HG03103 (cell line): ENCODE measurements around the gene DDX28.

Experiments
- ATAC-seq: cut with Tn5 transposase; IDR thresholded peaks from one replicate; pipeline ENCODE4 v1.9.1; 2021; ENCODE audit warnings: low read depth; ENCODE audit not compliant: unreplicated experiment

DDX28 gene

DNA sequence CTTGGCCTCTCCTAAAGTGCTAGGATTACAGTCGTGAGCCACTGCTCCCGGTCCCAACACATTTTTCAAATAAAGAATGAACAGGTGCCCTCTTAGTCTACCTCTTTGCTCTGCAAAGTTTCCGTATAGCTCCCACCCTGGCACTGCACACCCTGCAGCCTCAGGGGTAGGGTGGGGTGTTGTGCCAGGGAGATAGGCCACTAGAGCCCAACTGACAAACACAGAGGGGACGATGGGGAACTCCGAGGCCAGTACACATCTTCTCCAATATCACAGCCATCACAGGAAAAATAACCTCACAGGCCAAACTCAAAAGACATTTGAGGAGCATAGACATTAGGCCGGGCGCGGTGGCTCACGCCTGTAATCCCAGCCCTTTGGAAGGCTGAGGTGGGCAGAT is 51.9 kb downstream of the DDX28 start:
- ATAC-seq, result no peak
